ENCODE data around the gene TOE1.

Gene TOE1

GRCh38 chr1:45326627-45327623 is 13.0 kb upstream of the TOE1 start, which contains the start of gene HPDL:
HPDL (plus strand) TSS chr1:45326895; CDS start chr1:45327149, 254 bp downstream.
- DNase-seq (ENCODE audit: low read depth in 2 of 2) = peak; percentile 59 to 69

DNA sequence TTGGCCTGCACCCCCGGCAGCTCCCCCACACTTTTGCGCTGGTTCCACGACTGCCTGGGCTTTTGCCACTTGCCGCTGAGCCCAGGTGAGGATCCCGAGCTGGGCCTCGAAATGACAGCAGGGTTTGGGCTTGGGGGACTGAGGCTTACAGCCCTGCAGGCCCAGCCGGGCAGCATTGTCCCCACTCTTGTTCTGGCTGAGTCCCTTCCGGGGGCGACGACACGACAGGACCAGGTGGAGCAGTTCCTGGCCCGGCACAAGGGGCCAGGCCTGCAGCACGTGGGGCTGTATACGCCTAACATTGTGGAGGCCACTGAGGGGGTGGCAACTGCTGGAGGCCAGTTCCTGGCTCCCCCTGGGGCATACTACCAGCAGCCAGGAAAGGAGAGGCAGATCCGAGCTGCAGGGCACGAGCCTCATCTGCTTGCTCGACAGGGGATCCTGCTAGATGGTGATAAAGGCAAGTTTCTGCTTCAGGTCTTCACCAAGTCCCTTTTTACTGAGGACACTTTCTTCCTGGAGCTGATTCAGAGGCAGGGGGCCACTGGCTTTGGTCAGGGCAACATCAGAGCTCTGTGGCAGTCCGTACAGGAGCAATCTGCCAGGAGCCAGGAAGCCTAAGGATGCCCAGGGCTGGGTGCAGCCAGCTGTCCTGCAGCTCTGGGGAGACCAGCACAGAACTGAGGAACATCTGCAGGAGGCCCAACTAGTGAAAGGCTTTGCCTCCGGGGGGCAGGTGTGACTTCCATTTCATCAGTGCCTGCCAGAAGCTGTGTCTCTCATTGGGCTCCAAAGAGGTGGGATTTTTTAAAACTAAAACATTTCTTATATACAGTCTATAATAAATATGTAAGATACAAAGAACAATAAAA is 12.1 kb upstream of the TOE1 start:
- DNase-seq (ENCODE audit: low read depth in 2 of 2) = no peak

DNA sequence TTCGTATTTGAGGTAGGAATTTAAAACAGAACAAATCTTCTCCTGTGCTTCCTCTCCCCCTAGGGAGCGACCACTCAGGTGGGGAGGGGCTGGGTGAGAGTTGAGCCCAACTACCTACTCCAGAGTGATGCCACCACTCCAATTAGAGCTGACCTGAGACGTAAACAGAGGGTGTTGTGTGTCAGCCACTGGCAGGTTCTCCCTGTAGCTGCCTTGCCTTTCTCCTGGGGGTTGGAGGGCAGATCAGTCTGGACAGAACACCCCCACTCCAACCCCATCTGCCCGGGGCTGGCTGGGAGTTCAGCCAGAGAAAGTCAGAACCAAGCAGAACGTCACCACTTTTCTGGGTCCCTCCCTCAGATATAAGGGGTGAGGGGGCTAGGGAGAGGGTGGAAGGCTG is 11.3 kb upstream of the TOE1 start:
- no peak for DNase-seq (ENCODE audit: low read depth in 2 of 2)

- no peak for DNase-seq (ENCODE audit: low read depth in 2 of 2)
Observed at GRCh38 chr1:45329445-45329844, 10.5 kb upstream of the TOE1 start.

- no peak for DNase-seq (ENCODE audit: low read depth in 2 of 2)
Observed at GRCh38 chr1:45331436-45332345, 8.3 kb upstream of the TOE1 start.

DNA sequence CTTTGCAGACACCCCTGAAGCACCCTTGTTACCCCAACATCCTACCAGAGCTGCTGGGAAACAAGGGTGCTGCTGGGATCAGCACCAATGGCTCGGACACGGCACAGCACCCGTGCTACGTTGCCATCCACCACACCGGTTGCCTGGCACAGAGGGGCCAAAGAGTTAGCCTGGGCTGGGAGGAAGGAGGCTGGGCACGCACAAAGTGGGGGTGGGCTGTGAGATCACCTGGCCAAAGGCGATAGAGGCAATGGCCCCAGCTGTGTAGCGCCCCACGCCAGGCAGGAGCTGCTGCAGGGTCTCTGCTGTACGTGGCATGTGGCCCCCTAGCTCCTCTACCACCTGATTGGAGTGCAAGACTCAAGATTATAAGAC is 7.6 kb upstream of the TOE1 start:
- DNase-seq (ENCODE audit: low read depth in 2 of 2) = no peak

DNA sequence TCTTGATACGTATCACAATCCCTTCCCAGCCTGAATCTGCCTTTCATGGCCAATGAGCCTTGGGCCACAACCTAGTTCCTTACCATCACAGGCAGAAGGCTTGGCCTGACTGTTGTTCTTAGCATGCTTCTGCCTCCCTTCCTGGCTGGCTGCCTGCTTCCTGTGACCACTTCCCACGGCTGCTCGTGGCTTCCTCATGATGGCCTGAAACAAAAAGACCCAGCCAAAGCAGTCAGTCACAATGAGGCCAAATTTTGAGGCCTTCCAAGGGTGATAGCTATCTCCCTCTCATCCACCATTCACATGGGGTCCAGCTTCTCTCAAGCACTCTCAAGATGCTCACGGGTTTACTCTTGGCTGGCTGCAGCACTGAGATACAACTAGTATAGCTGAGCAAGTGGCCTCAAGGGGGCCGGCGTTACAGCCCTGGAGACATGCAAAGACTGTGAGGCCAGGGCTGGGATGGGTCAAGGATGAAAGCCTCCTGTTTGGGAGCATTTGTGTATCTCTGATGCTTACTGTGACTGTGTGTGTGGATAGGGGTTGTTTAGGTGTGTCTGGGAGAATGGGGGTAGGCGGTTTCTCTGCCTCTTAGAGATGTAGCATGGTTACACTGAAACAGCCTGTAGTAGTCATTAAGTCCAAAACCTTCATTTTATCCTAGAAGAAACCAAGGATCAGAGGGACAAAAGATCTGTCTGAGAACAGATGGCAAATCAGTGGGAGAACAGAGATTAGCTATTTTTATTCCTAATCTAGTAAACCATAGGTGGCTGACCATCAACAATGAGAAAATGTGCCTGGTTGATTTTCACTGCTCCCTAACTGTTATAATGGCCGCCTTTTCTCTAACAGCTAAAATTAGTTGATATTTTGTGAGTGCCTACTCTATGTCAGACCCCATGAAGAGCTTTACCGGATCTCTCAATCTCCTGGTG is 5.4 kb upstream of the TOE1 start:
- no peak for DNase-seq (ENCODE audit: low read depth in 2 of 2)

- DNase-seq (ENCODE audit: low read depth in 2 of 2) = no peak
Observed at GRCh38 chr1:45335855-45336324, 4.1 kb upstream of the TOE1 start.

DNA sequence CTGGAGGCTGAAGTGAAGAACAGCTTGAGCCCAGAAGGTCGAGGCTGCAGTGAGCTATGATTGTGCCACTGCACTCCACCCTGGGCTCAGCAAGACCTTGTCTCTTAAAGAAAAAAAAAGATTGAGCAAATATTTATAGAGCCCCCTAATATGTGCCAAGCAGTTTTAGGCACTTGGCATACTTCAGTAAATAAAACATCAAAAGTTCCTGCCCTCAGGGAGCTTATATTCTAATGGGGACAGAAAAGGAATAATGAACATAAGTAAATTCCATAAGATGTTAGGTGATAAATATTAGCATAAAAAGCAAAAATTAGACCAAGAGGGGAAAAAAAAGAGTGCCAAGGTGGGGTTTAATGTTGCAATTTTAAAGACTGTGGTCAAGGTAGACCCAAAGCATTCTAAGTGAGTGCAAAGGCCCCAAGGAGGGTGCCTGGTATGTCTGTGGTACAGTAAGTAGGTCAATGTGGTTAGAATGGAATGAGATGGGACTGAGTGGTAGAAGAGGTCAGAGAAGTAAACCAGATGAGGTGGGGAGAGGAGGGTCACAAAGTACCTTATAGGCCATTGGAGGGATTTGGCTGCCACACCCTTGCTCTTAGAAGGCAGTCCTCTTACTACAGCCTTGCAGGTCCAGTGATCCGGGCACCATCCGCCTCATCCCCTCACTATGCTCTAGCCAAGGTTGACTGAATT is 2.2 kb upstream of the TOE1 start:
- no peak for DNase-seq (ENCODE audit: low read depth in 2 of 2)

DNA sequence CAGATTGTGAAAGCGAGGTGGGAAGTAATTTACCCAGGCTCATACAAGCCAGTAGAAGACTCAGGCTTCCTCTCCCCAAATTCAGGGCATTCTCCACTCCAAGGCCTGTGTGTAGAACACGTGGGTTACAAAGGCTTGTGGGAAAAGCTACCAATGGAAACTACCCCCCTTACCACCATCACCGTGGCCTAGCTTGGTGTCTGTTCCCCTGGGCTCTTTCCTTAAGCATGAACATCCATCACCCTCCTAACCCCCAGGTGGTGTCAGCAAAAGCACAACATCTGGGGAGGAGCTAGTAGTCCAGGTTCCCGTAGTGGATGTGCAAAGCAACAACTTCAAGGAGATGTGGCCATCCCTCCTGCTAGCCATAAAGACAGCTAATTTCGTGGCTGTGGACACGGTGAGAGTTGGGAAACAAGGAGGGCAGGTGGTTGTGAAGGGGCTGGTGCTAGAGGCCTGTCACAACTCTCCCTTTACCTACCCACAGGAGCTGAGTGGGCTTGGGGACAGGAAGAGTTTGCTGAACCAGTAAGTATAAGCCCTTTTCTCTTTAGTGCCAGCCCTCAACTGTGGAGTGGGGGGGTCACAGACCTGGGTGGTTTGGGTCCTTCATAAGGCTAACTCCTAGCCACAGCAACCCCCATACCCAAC is 971 bp downstream of the TOE1 start:
- DNase-seq (ENCODE audit: low read depth in 2 of 2) = no peak

- no peak for DNase-seq (ENCODE audit: low read depth in 2 of 2)
Observed at GRCh38 chr1:45344499-45344898, 4.5 kb downstream of the TOE1 start.

GRCh38 chr1:45345014-45345413 is 5.0 kb downstream of the TOE1 start:
- DNase-seq (ENCODE audit: low read depth in 2 of 2) = no peak

DNA sequence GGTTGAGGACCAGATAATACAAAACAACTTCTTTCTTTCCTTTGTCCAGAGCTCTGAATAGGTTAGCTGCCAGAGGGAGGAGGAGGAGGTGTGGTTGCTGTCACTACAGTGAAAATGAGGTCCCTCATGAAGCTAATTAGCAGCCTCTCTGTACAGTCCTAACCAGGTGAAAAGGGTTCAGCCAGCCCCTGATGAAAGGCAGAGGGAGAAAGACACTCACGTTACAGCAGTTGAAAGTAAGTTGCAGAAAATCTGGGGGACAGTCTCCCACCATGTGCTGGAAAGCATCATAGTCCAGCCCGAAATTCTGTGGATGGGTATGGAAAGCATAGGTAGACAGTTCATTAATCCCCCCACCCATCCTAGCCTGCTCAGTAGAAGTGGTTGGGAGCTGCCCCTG is 6.5 kb downstream of the TOE1 start:
- DNase-seq (ENCODE audit: low read depth in 2 of 2) = no peak

GRCh38 chr1:45348020-45348419 is 8.1 kb downstream of the TOE1 start:
- DNase-seq (ENCODE audit: low read depth in 2 of 2) = no peak

GRCh38 chr1:45348609-45348965 is 8.6 kb downstream of the TOE1 start:
- no peak for DNase-seq (ENCODE audit: low read depth in 2 of 2)

- no peak for DNase-seq (ENCODE audit: low read depth in 2 of 2)
Observed at GRCh38 chr1:45348966-45349677, 9.2 kb downstream of the TOE1 start.

GRCh38 chr1:45351508-45351907 is 11.5 kb downstream of the TOE1 start:
- no peak for DNase-seq (ENCODE audit: low read depth in 2 of 2)

GRCh38 chr1:45353685-45354084 is 13.7 kb downstream of the TOE1 start:
- no peak for DNase-seq (ENCODE audit: low read depth in 2 of 2)

- no peak for DNase-seq (ENCODE audit: low read depth in 2 of 2)
Observed at GRCh38 chr1:45354838-45355237, 14.9 kb downstream of the TOE1 start.

All from stimulated activated CD4-positive, alpha-beta T cell treated with anti-CD3 and anti-CD28 coated beads, Interleukin-1b, Interleukin-23, amount 100 ng/mL, for 4 hours (primary cell).